HepG2 (cell line): ENCODE measurements around the gene ALDH9A1.

Experiments
- CHD2 ChIP-seq: IDR thresholded peaks from 2 replicates; pipeline ENCODE4 v1.6.1; 2011; ENCODE audit warnings: low read depth, low read length, improper control_type of control experiment
- E2F1 ChIP-seq: sonication (generic); formaldehyde crosslinking; IDR thresholded peaks from 2 replicates; pipeline ENCODE4 v1.5.0; 2020; ENCODE audit warnings: missing genetic modification reagents
- EP300 ChIP-seq, 3 experiments: sonication (generic) in 1 of 3; formaldehyde crosslinking in 1 of 3; IDR thresholded peaks; 2 replicates each; pipeline versions ENCODE4 v1.5.1 to v1.6.1; 2011 to 2020; ENCODE audit warnings: low read depth in 2 of 3, low read length in 2 of 3, borderline replicate concordance in 1 of 3, improper control_type of control experiment in 1 of 3, mild to moderate bottlenecking in 1 of 3, missing genetic modification reagents in 1 of 3, moderate library complexity in 1 of 3
- LRRFIP1 ChIP-seq: sonication (generic); formaldehyde crosslinking; conservative IDR thresholded peaks from 2 replicates; pipeline ENCODE4 v1.4.0; 2020; ENCODE audit warnings: missing genetic modification reagents
- SIN3A ChIP-seq: IDR thresholded peaks from 2 replicates; pipeline ENCODE4 v1.6.1; 2011; ENCODE audit warnings: low read depth, mild to moderate bottlenecking, control low read depth, low read length, borderline replicate concordance
- SUZ12 ChIP-seq: fragments of 150-350 bp; IDR thresholded peaks from 2 replicates; pipeline ENCODE4 v1.6.1; 2014; ENCODE audit warnings: low read depth, low read length
- ZZZ3 ChIP-seq: sonication (generic); formaldehyde crosslinking; IDR thresholded peaks from 2 replicates; pipeline ENCODE4 v1.4.0; 2020; ENCODE audit warnings: missing genetic modification reagents, mild to moderate bottlenecking, borderline replicate concordance

- no peak for TF ChIP-seq LRRFIP1 (CRISPR knock-in tag)
- TF ChIP-seq SUZ12: no peak
- TF ChIP-seq E2F1: no peak
- TF ChIP-seq CHD2: no peak
- TF ChIP-seq EP300 (IDR thresholded peaks at IDR 0.05; ENCODE audit: low read depth in 2 of 2, low read length in 2 of 2): no peak
- no peak for TF ChIP-seq EP300 (CRISPR knock-in tag; IDR thresholded peaks at IDR 0.05; ENCODE audit: borderline replicate concordance)
- TF ChIP-seq SIN3A: no peak
- TF ChIP-seq ZZZ3 (CRISPR knock-in tag): no peak
Measured at GRCh38 chr1:165696625-165697100, 1.7 kb downstream of the ALDH9A1 start.
